ENCODE results near the gene SCAPER.

The SCAPER gene

GRCh38 chr15:76345583-76345879 is 559.6 kb downstream of the SCAPER start:
- Histone ChIP-seq H3K27me3 (peaks cover 85% of the 10 kb centered on the region), H3K4me1 (no peaks in the 10 kb centered on the region), H3K4me3 (ENCODE audit: low read depth, low read length) (no peak overlapping the region), H3K36me3 (no peaks in the 10 kb centered on the region), H3K9me3 (peaks cover 5% of the 10 kb centered on the region; the same call in 1 of the 2 replicates)
- no peak for TF ChIP-seq CTCF (IDR thresholded peaks at IDR 0.05; ENCODE audit: low read depth, low read length)
- DNase-seq = no peak

GRCh38 chr15:76344893-76345582 is 560.1 kb downstream of the SCAPER start:
- no peak for TF ChIP-seq CTCF (IDR thresholded peaks at IDR 0.05; ENCODE audit: low read depth, low read length)
- peaks cover 90% of the 10 kb centered on the region for H3K27me3 ChIP-seq

GRCh38 chr15:76343313-76343996 is 561.7 kb downstream of the SCAPER start:
- no peaks in the 10 kb centered on the region for H3K4me1 ChIP-seq
- H3K27me3 ChIP-seq = peaks cover 100% of the 10 kb centered on the region
- no peak for TF ChIP-seq CTCF (IDR thresholded peaks at IDR 0.05; ENCODE audit: low read depth, low read length)
- H3K36me3 ChIP-seq = no peaks in the 10 kb centered on the region
- H3K9me3 ChIP-seq = peaks cover 5% of the 10 kb centered on the region; the same call in 1 of the 2 replicates
- no peak for DNase-seq
- H3K4me3 ChIP-seq (ENCODE audit: low read depth, low read length) = no peak overlapping the region

More at GRCh38 chr15:76344893-76345582, 560.1 kb downstream of the SCAPER start:
- H3K36me3 ChIP-seq = no peaks in the 10 kb centered on the region
- peaks cover 5% of the 10 kb centered on the region; the same call in 1 of the 2 replicates for H3K9me3 ChIP-seq
- H3K4me3 ChIP-seq (ENCODE audit: low read depth, low read length) = no peak overlapping the region
- DNase-seq = no peak
- H3K4me1 ChIP-seq = no peaks in the 10 kb centered on the region

GRCh38 chr15:76342382-76343201 is 562.5 kb downstream of the SCAPER start:
- no peak for DNase-seq
- Histone ChIP-seq H3K9me3 (peaks cover 5% of the 10 kb centered on the region; the same call in 1 of the 2 replicates), H3K27me3 (peaks cover 100% of the 10 kb centered on the region), H3K4me1 (no peaks in the 10 kb centered on the region), H3K4me3 (ENCODE audit: low read depth, low read length) (no peak overlapping the region), H3K36me3 (no peaks in the 10 kb centered on the region)
- no peak for TF ChIP-seq CTCF (IDR thresholded peaks at IDR 0.05; ENCODE audit: low read depth, low read length)

- no peaks in the 10 kb centered on the region for H3K36me3 ChIP-seq
- no peaks in the 10 kb centered on the region for H3K4me1 ChIP-seq
- no peak for DNase-seq
- H3K27me3 ChIP-seq = peaks cover 100% of the 10 kb centered on the region
- peak overlapping the region; percentile 32; the same call in 1 of the 2 replicates for H3K4me3 ChIP-seq (ENCODE audit: low read depth, low read length)
- peaks cover 5% of the 10 kb centered on the region; the same call in 1 of the 2 replicates for H3K9me3 ChIP-seq
- no peak for TF ChIP-seq CTCF (IDR thresholded peaks at IDR 0.05; ENCODE audit: low read depth, low read length)
Measured at GRCh38 chr15:76342058-76342381, 563.1 kb downstream of the SCAPER start.

All from BE2C (cell line).